ENCODE measurements around the gene SERPINB13.
A peak's percentile ranks its signal among the peaks of the same experiment; 100 is the strongest.

Gene SERPINB13

GRCh38 chr18:63553081-63553480 is 34.1 kb upstream of the SERPINB13 start:
- DNase-seq (ENCODE audit: low read depth, low spot score): no peak
- TF ChIP-seq POLR2AphosphoS5 (IDR thresholded peaks at IDR 0.05; ENCODE audit: borderline replicate concordance, low read depth, low read length): no peak
- TF ChIP-seq EZH2 (IDR thresholded peaks at IDR 0.05): no peak
- no peak for TF ChIP-seq FOXP2 (optimal IDR thresholded peaks at IDR 0.05; ENCODE audit: control extremely low read depth, extremely low read length, insufficient read depth)
- no peak overlapping the region for H3K9ac ChIP-seq (ENCODE audit: insufficient read length)
- no peak overlapping the region for H3K4me3 ChIP-seq
- no peaks in the 10 kb centered on the region for H3K36me3 ChIP-seq (ENCODE audit: insufficient read depth, low read length)
- H3K27ac ChIP-seq: peak overlapping the region; percentile 39; the same call in 1 of the 2 replicates
- no peaks in the 10 kb centered on the region for H3K9me3 ChIP-seq (ENCODE audit: low read depth, low read length)

DNA sequence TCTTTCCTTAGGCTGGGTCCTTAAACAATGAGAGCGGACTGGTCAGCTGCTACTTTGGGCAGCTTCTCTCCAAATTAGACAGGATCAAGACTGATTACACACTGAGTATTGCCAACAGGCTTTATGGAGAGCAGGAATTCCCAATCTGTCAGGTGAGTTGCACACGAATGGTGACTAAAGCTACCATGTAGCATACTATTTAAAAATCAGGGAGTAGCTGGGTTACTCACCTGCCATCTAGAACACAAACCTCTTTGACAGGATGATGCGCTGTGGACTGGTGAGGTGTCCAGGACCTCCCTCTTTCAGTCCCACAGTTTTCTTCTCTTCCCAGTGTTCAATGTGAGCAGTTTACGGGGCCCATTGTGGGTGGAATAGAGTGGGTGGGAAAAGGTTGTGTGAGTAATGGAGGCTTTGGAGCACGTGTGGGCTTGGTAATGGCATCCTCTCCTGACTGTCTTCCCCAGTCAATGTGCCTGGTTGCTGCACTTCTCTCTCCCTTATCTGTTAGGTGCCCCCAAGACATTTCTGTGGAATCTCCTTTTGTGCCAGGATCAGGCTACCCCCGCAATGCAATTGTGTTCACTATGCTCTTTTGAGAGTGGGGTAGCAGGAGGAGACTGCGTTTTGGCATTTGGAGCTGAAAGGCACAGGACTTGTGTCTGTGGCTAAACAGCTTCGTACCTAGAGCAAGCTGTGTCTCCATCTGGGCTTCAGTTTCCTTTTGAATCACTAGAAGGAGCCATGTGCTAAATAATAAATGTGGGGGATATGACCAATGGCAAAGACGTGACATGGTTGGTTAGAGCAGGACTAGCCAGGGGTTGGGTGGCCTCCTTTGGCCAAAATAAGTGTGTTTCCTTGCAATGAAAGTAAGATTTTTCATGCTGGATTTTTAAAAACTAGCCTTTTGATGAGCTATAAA is 27.3 kb upstream of the SERPINB13 start:
- Histone ChIP-seq H3K4me3 (no peak overlapping the region), H3K9ac (ENCODE audit: insufficient read length) (no peak overlapping the region), H3K36me3 (ENCODE audit: insufficient read depth, low read length) (no peaks in the 10 kb centered on the region), H3K9me3 (ENCODE audit: low read depth, low read length) (no peaks in the 10 kb centered on the region), H3K27ac (no peak overlapping the region)
- no peak for DNase-seq (ENCODE audit: low read depth, low spot score)
- TF ChIP-seq FOXP2 (optimal IDR thresholded peaks at IDR 0.05; ENCODE audit: control extremely low read depth, extremely low read length, insufficient read depth): no peak
- TF ChIP-seq POLR2AphosphoS5 (IDR thresholded peaks at IDR 0.05; ENCODE audit: borderline replicate concordance, low read depth, low read length): no peak
- TF ChIP-seq EZH2 (IDR thresholded peaks at IDR 0.05): no peak

- H3K36me3 ChIP-seq (ENCODE audit: insufficient read depth, low read length): no peaks in the 10 kb centered on the region
- H3K27ac ChIP-seq: no peak overlapping the region
- TF ChIP-seq POLR2AphosphoS5 (IDR thresholded peaks at IDR 0.05; ENCODE audit: borderline replicate concordance, low read depth, low read length) (no peak), EZH2 (IDR thresholded peaks at IDR 0.05) (no peak), FOXP2 (optimal IDR thresholded peaks at IDR 0.05; ENCODE audit: control extremely low read depth, extremely low read length, insufficient read depth) (no peak)
- no peak overlapping the region for H3K4me3 ChIP-seq
- DNase-seq (ENCODE audit: low read depth, low spot score): no peak
- H3K9ac ChIP-seq (ENCODE audit: insufficient read length): no peak overlapping the region
- no peaks in the 10 kb centered on the region for H3K9me3 ChIP-seq (ENCODE audit: low read depth, low read length)
Measured at GRCh38 chr18:63562284-63562683, 24.9 kb upstream of the SERPINB13 start.

DNA sequence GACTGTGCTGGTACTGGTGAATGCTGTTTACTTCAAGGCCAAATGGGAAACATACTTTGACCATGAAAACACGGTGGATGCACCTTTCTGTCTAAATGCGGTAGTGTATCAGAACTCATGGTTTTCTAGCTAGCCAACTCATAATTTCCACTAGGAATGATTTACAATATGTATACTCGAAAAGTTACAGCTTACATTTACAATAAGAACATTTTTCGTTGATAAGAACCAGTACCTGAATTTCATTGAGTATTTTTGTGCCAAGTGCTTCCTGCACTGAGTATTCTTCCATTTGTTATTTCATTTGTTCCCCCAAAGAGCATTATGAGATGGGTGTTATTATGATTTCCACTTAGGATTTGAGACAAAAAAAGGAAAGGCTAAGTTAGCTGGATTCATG is 23.1 kb upstream of the SERPINB13 start:
- H3K36me3 ChIP-seq (ENCODE audit: insufficient read depth, low read length): no peaks in the 10 kb centered on the region
- H3K9ac ChIP-seq (ENCODE audit: insufficient read length): no peak overlapping the region
- H3K9me3 ChIP-seq (ENCODE audit: low read depth, low read length): no peaks in the 10 kb centered on the region
- no peak for DNase-seq (ENCODE audit: low read depth, low spot score)
- no peak overlapping the region for H3K27ac ChIP-seq
- no peak for TF ChIP-seq POLR2AphosphoS5 (IDR thresholded peaks at IDR 0.05; ENCODE audit: borderline replicate concordance, low read depth, low read length)
- TF ChIP-seq EZH2 (IDR thresholded peaks at IDR 0.05): no peak
- TF ChIP-seq FOXP2 (optimal IDR thresholded peaks at IDR 0.05; ENCODE audit: control extremely low read depth, extremely low read length, insufficient read depth): no peak
- no peak overlapping the region for H3K4me3 ChIP-seq

DNA sequence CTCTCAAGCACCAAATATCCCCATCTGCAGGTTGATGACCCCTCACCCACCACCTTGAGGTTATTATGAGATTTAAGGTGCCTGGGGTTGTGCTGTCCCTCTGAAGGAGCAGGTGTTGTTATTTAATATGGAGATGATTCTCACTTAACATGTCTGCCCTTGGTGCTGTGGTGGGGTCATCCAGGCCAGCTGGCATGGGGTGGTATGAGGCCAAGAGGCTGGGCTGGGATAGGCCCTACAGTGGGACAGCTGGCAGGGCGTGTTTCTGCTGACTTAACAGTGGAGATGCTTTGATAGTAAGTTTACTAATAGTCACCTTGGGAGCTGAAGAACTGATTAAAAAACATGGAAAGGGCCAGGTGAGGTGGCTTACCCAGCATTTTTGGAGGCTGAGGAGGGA is 22.6 kb upstream of the SERPINB13 start:
- Histone ChIP-seq H3K36me3 (ENCODE audit: insufficient read depth, low read length) (no peaks in the 10 kb centered on the region), H3K27ac (no peak overlapping the region), H3K9me3 (ENCODE audit: low read depth, low read length) (no peaks in the 10 kb centered on the region), H3K4me3 (no peak overlapping the region), H3K9ac (ENCODE audit: insufficient read length) (no peak overlapping the region)
- TF ChIP-seq EZH2 (IDR thresholded peaks at IDR 0.05) (no peak), POLR2AphosphoS5 (IDR thresholded peaks at IDR 0.05; ENCODE audit: borderline replicate concordance, low read depth, low read length) (no peak), FOXP2 (optimal IDR thresholded peaks at IDR 0.05; ENCODE audit: control extremely low read depth, extremely low read length, insufficient read depth) (no peak)
- DNase-seq (ENCODE audit: low read depth, low spot score): no peak

DNA sequence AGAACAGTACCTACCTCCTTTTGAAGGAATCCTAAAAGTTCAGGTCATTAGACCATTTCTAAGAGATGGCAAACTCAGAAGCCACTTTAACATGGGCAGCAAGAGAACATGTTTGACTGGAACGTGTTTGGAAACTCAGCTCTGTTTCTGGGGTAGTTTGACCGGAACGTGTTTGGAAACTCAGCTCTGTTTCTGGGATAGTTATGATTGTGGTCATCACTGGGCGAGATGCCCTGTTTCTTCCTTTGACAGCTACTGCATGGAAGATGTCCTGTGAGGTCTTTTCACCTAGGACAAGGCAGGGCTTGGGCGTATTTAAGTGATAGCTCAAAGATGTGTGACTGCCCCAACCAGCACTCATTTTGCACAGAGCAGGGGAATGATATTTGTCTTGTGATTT is 19.9 kb upstream of the SERPINB13 start:
- Histone ChIP-seq H3K9me3 (ENCODE audit: low read depth, low read length) (peaks cover 3% of the 10 kb centered on the region; the same call in 1 of the 2 replicates), H3K4me3 (no peak overlapping the region), H3K9ac (ENCODE audit: insufficient read length) (no peak overlapping the region), H3K36me3 (ENCODE audit: insufficient read depth, low read length) (no peaks in the 10 kb centered on the region), H3K27ac (no peak overlapping the region)
- no peak for DNase-seq (ENCODE audit: low read depth, low spot score)
- no peak for TF ChIP-seq FOXP2 (optimal IDR thresholded peaks at IDR 0.05; ENCODE audit: control extremely low read depth, extremely low read length, insufficient read depth)
- no peak for TF ChIP-seq EZH2 (IDR thresholded peaks at IDR 0.05)
- TF ChIP-seq POLR2AphosphoS5 (IDR thresholded peaks at IDR 0.05; ENCODE audit: borderline replicate concordance, low read depth, low read length): no peak

DNA sequence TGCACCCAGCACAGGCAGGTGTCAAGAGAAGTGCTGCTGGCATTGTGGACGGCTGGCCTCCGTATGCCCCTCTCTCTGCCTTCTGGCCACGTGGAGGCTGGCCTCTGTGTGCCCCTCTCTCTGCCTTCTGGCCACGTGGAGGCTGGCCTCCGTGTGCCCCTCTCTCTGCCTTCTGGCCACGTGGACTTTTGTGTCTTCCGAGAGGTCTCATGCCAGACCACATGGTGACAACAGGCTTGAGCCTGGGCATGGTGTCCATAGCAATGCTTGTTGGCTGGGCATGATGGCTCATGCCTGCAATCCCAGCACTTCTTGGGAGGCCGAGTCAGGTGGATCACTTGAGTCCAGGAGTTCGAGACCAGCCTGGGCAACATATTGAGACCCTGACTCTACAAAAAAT is 19.3 kb upstream of the SERPINB13 start:
- no peak for DNase-seq (ENCODE audit: low read depth, low spot score)
- no peak overlapping the region for H3K4me3 ChIP-seq
- TF ChIP-seq POLR2AphosphoS5 (IDR thresholded peaks at IDR 0.05; ENCODE audit: borderline replicate concordance, low read depth, low read length): no peak
- TF ChIP-seq FOXP2 (optimal IDR thresholded peaks at IDR 0.05; ENCODE audit: control extremely low read depth, extremely low read length, insufficient read depth): no peak
- no peak for TF ChIP-seq EZH2 (IDR thresholded peaks at IDR 0.05)
- H3K36me3 ChIP-seq (ENCODE audit: insufficient read depth, low read length): no peaks in the 10 kb centered on the region
- no peak overlapping the region for H3K9ac ChIP-seq (ENCODE audit: insufficient read length)
- H3K9me3 ChIP-seq (ENCODE audit: low read depth, low read length): peaks cover 3% of the 10 kb centered on the region; the same call in 1 of the 2 replicates
- no peak overlapping the region for H3K27ac ChIP-seq

DNA sequence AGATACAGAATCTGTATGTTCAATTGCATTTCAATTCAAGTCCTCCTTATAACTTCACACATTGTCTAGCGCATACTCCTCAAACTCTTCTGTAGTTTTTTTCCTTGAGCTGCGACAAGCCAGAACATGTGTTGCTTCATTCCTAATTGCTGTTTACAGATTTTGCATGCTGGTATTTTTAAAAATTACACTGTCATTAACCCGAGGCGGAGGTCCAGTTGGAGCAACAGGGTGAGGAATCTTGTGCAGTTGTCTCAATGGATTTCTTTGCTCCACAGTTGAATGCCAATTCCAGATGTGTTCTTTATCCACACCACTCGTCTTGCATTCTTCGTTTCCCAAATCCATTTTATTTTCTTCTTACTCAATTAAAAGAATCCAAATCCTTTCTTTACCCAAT is 16.4 kb upstream of the SERPINB13 start:
- H3K9me3 ChIP-seq (ENCODE audit: low read depth, low read length): peaks cover 3% of the 10 kb centered on the region; the same call in 1 of the 2 replicates
- TF ChIP-seq POLR2AphosphoS5 (IDR thresholded peaks at IDR 0.05; ENCODE audit: borderline replicate concordance, low read depth, low read length): no peak
- TF ChIP-seq EZH2 (IDR thresholded peaks at IDR 0.05): no peak
- DNase-seq (ENCODE audit: low read depth, low spot score): no peak
- H3K27ac ChIP-seq: no peak overlapping the region
- H3K36me3 ChIP-seq (ENCODE audit: insufficient read depth, low read length): no peaks in the 10 kb centered on the region
- no peak overlapping the region for H3K4me3 ChIP-seq
- H3K9ac ChIP-seq (ENCODE audit: insufficient read length): no peak overlapping the region

Data from SK-N-MC (cell line).